HepG2 (cell line): ENCODE measurements around the gene FURIN. TPM values are rescaled to one million over a fixed set of nuclear protein-coding genes. Genes with fewer than 3 reads are reported as not detected.
A peak's percentile ranks its signal among the peaks of the same experiment; 100 is the strongest.

Source experiments
- ASH2L ChIP-seq: fragments of 300-600, 200-600 bp; sonication (generic); IDR thresholded peaks from 2 replicates; pipeline ENCODE4 v1.7.0; 2017; ENCODE audit warnings: low read depth, mild to moderate bottlenecking, moderate library complexity, mixed read lengths, low read length; ENCODE audit not compliant: insufficient read length
- CBX2 ChIP-seq, 2 experiments: fragments of 200-600 bp in 1 of 2; sonication (generic); formaldehyde crosslinking in 1 of 2; IDR thresholded peaks; 2 replicates each; pipeline versions ENCODE4 v1.7.0 to v1.8.1; 2018 to 2022; ENCODE audit warnings: low read depth in 2 of 2, low read length in 1 of 2, mild to moderate bottlenecking in 1 of 2, missing genetic modification reagents in 1 of 2
- ERF ChIP-seq: IDR thresholded peaks from 2 replicates; pipeline ENCODE4 v1.6.1; 2018; ENCODE audit warnings: missing biosample characterization, missing genetic modification reagents
- FOXO1 ChIP-seq: sonication (generic); formaldehyde crosslinking; IDR thresholded peaks from 2 replicates; pipeline ENCODE4 v1.4.0; 2020; ENCODE audit warnings: missing genetic modification reagents
- GATAD2A ChIP-seq: IDR thresholded peaks from 2 replicates; pipeline ENCODE4 v1.6.1; 2016
- ISX ChIP-seq: sonication (generic); formaldehyde crosslinking; conservative IDR thresholded peaks from 2 replicates; pipeline ENCODE4 v1.5.0; 2020; ENCODE audit warnings: missing genetic modification reagents
- KAT2B ChIP-seq: fragments of 150-350 bp; IDR thresholded peaks from 2 replicates; pipeline ENCODE4 v1.6.1; 2014; ENCODE audit warnings: low read depth, low read length, borderline replicate concordance
- KLF6 ChIP-seq: IDR thresholded peaks from 2 replicates; pipeline ENCODE4 v1.8.0; 2016; ENCODE audit warnings: missing biosample characterization, missing genetic modification reagents
- MAX ChIP-seq: IDR thresholded peaks from 2 replicates; pipeline ENCODE4 v1.6.1; 2012; ENCODE audit warnings: inconsistent platforms
- NFIC ChIP-seq: IDR thresholded peaks from 2 replicates; pipeline ENCODE4 v1.6.1; 2012; ENCODE audit warnings: mild to moderate bottlenecking, low read length, inconsistent platforms
- NR2F1 ChIP-seq, 2 experiments: fragments of 450-650 bp in 1 of 2; formaldehyde crosslinking in 1 of 2; IDR thresholded peaks; 2 replicates each; pipeline versions ENCODE4 v1.5.0 to v1.6.1; 2016 to 2020; ENCODE audit warnings: mild to moderate bottlenecking in 1 of 2, missing compliant biosample characterization in 1 of 2, missing genetic modification reagents in 1 of 2, moderate library complexity in 1 of 2
- PHF20 ChIP-seq: sonication (generic); formaldehyde crosslinking; IDR thresholded peaks from 2 replicates; pipeline ENCODE4 v1.5.0; 2020; ENCODE audit warnings: mild to moderate bottlenecking, missing genetic modification reagents
- TEAD3 ChIP-seq: optimal IDR thresholded peaks from 2 replicates; pipeline ENCODE3; 2016; ENCODE audit warnings: borderline replicate concordance
- UBTF ChIP-seq: sonication (generic); formaldehyde crosslinking; IDR thresholded peaks from 2 replicates; pipeline ENCODE4 v1.4.0; 2020; ENCODE audit warnings: mild to moderate bottlenecking, missing genetic modification reagents
- ZBTB26 ChIP-seq: IDR thresholded peaks from 2 replicates; pipeline ENCODE4 v1.6.1; 2016; ENCODE audit warnings: missing compliant biosample characterization, missing genetic modification reagents, borderline replicate concordance
- ZBTB49 ChIP-seq: sonication (generic); formaldehyde crosslinking; IDR thresholded peaks from 2 replicates; pipeline ENCODE4 v1.4.0; 2020; ENCODE audit warnings: missing genetic modification reagents, borderline replicate concordance
- ZFP90 ChIP-seq: sonication (generic); formaldehyde crosslinking; IDR thresholded peaks from 2 replicates; pipeline ENCODE4 v1.8.0; 2022; ENCODE audit warnings: missing genetic modification reagents, mild to moderate bottlenecking, inconsistent platforms, borderline replicate concordance
- ZNF558 ChIP-seq: sonication (generic); formaldehyde crosslinking; IDR thresholded peaks from 2 replicates; pipeline ENCODE4 v1.9.0; 2022; ENCODE audit warnings: mild to moderate bottlenecking, missing genetic modification reagents, borderline replicate concordance
- ZNF563 ChIP-seq: sonication (generic); formaldehyde crosslinking; IDR thresholded peaks from 2 replicates; pipeline ENCODE4 v1.8.0; 2022; ENCODE audit warnings: mild to moderate bottlenecking, moderate library complexity, missing genetic modification reagents
- ZNF577 ChIP-seq: sonication (generic); formaldehyde crosslinking; IDR thresholded peaks from 2 replicates; pipeline ENCODE4 v1.4.0; 2020; ENCODE audit warnings: mild to moderate bottlenecking, low read depth, missing genetic modification reagents, borderline replicate concordance
- ZNF724P ChIP-seq: sonication (generic); formaldehyde crosslinking; IDR thresholded peaks from 2 replicates; pipeline ENCODE4 v1.8.0; 2022; ENCODE audit warnings: missing genetic modification reagents, borderline replicate concordance
- ZNF740 ChIP-seq: sonication (generic); formaldehyde crosslinking; IDR thresholded peaks from 2 replicates; pipeline ENCODE4 v1.4.0; 2020; ENCODE audit warnings: missing genetic modification reagents
- ZNF746 ChIP-seq: sonication (generic); formaldehyde crosslinking; IDR thresholded peaks from 2 replicates; pipeline ENCODE4 v1.8.0; 2022; ENCODE audit warnings: mild to moderate bottlenecking, missing genetic modification reagents
- polyA plus RNA-seq, 8 experiments: library from polyadenylated mRNA; depleted of rRNA in 3 of 8; stranded (reverse) in 7 of 8; unstranded in 1 of 8; fragments of >200 nt; fragmentation: Illumina TruSeq in 4 of 8; extraction: Trizol in 4 of 8; gene quantifications; 2 replicates each; pipeline versions ENCODE4 v1.2.1 to v1.2.3, GENCODE V29; 2011 to 2016; ENCODE audit warnings: low read depth in 4 of 8, missing spikeins in 1 of 8, mixed read lengths in 1 of 8; ENCODE audit not compliant: insufficient read depth in 1 of 8
- total RNA-seq, 5 experiments: library from RNA; depleted of rRNA; stranded (reverse); fragments of >200 nt; fragmentation: Illumina TruSeq; extraction: Trizol; gene quantifications; 2 replicates each; pipeline ENCODE4 v1.2.3, GENCODE V29; 2016; ENCODE audit warnings: low read depth in 1 of 5

The FURIN gene
- total and polyA plus RNA-seq, 2 of the 13 experiments (the other 11 are each of a cell fraction or from before 2014, with no cell fraction given) = 15.2 to 17.4 TPM

GRCh38 chr15:90902040-90902839, 33.9 kb downstream of the FURIN start (continued):
- TF ChIP-seq ZBTB49 (CRISPR knock-in tag) (peak; percentile 85; the same call in 1 of the 2 replicates), KLF6 (CRISPR knock-in tag) (0 out of 2 replicates have a peak, but pooled peaks have one; percentile 44), ZNF563 (0 out of 2 replicates have a peak, but pooled peaks have one; percentile 5), ZBTB26 (0 out of 2 replicates have a peak, but pooled peaks have one; percentile 34), PHF20 (CRISPR knock-in tag) (peak; percentile 33; the same call in 1 of the 2 replicates), FOXO1 (peak; percentile 62), ZNF724P (peak; percentile 40; the same call in 1 of the 2 replicates), CBX2 (IDR thresholded peaks at IDR 0.05; ENCODE audit: low read depth, low read length) (no peak), CBX2 (CRISPR knock-in tag; IDR thresholded peaks at IDR 0.05; ENCODE audit: low read depth) (no peak), ZFP90 (CRISPR knock-in tag) (no peak; the same call in 1 of the 2 replicates), ASH2L (peak; percentile 62), UBTF (CRISPR knock-in tag) (peak; percentile 84), ZNF740 (CRISPR knock-in tag) (no peak), GATAD2A (CRISPR knock-in tag) (peak; percentile 53; the same call in 1 of the 2 replicates), ERF (CRISPR knock-in tag) (peak; percentile 59; the same call in 1 of the 2 replicates), MAX (peak; percentile 58), ZNF577 (CRISPR knock-in tag) (no peak), KAT2B (no peak), TEAD3 (CRISPR knock-in tag) (peak; percentile 84), NR2F1 (CRISPR knock-in tag; IDR thresholded peaks at IDR 0.05) (no peak), ZNF746 (CRISPR knock-in tag) (no peak), ISX (no peak), NFIC (no peak), ZNF558 (CRISPR knock-in tag) (no peak)
